ENCODE data around the gene NRN1L.
A peak's percentile ranks its signal among the peaks of the same experiment; 100 is the strongest.
"Not testable (repeated sequence)": the region's sequence is repeated elsewhere in the genome, so short reads cannot be mapped to it uniquely, and the experiment has no call there.

NRN1L gene

GRCh38 chr16:67883872-67884261 lies 818 bp upstream of the NRN1L start:
- no peak for DNase-seq

- DNase-seq, result no peak
These were observed 860 bp downstream of the NRN1L start for GRCh38 chr16:67885545-67885944.

GRCh38 chr16:67885976-67886375 lies 1.3 kb downstream of the NRN1L start:
- DNase-seq, result no peak

- peak; percentile 25 to 48 for DNase-seq
These were observed 1.7 kb downstream of the NRN1L start for GRCh38 chr16:67886387-67886786.

- DNase-seq, result no peak
These were observed 3.6 kb downstream of the NRN1L start for GRCh38 chr16:67888331-67888730.

GRCh38 chr16:67892375-67892774 lies 7.7 kb downstream of the NRN1L start:
- no peak for DNase-seq

- DNase-seq, result peak; percentile 66 to 87
These were observed 8.4 kb downstream of the NRN1L start, which contains the start of gene PSKH1 for GRCh38 chr16:67892899-67893742. Gene PSKH1, plus strand, starts transcription at chr16:67893254. Its CDS starts 15,496 bp downstream, at chr16:67908750.

- no peak for DNase-seq
These were observed 9.2 kb downstream of the NRN1L start for GRCh38 chr16:67893743-67894399.

- DNase-seq, result no peak
These were observed 12.5 kb downstream of the NRN1L start for GRCh38 chr16:67897231-67897630.

GRCh38 chr16:67901734-67902133 lies 17.0 kb downstream of the NRN1L start:
- no peak for DNase-seq

GRCh38 chr16:67902831-67903230 lies 18.1 kb downstream of the NRN1L start:
- DNase-seq, result no peak

- DNase-seq, result no peak
These were observed 22.9 kb downstream of the NRN1L start for GRCh38 chr16:67907397-67908180.

GRCh38 chr16:67909056-67909742 lies 24.5 kb downstream of the NRN1L start:
- DNase-seq, result no peak

GRCh38 chr16:67910158-67910557 lies 25.5 kb downstream of the NRN1L start:
- no peak for DNase-seq

GRCh38 chr16:67914758-67915495 lies 30.2 kb downstream of the NRN1L start:
- no peak for DNase-seq

GRCh38 chr16:67915496-67915769 lies 30.7 kb downstream of the NRN1L start:
- not testable (repeated sequence) for DNase-seq

- no peak for DNase-seq
These were observed 31.4 kb downstream of the NRN1L start for GRCh38 chr16:67915831-67916723.

- no peak for DNase-seq
These were observed 32.6 kb downstream of the NRN1L start for GRCh38 chr16:67917140-67917851.

- no peak for DNase-seq
These were observed 33.2 kb downstream of the NRN1L start for GRCh38 chr16:67917852-67918236.

GRCh38 chr16:67919622-67920221 lies 35.0 kb downstream of the NRN1L start:
- DNase-seq, result peak in 1 of 2 experiments; percentile 8

All from NCI-H187 (cell line).